ENCODE measurements around the gene PHLDB3. TPM values are rescaled to one million over a fixed set of nuclear protein-coding genes. Genes with fewer than 3 reads are reported as not detected.

PHLDB3 gene
- total RNA-seq, 1 experiment from 2014 or later, result 33.1 TPM

DNA sequence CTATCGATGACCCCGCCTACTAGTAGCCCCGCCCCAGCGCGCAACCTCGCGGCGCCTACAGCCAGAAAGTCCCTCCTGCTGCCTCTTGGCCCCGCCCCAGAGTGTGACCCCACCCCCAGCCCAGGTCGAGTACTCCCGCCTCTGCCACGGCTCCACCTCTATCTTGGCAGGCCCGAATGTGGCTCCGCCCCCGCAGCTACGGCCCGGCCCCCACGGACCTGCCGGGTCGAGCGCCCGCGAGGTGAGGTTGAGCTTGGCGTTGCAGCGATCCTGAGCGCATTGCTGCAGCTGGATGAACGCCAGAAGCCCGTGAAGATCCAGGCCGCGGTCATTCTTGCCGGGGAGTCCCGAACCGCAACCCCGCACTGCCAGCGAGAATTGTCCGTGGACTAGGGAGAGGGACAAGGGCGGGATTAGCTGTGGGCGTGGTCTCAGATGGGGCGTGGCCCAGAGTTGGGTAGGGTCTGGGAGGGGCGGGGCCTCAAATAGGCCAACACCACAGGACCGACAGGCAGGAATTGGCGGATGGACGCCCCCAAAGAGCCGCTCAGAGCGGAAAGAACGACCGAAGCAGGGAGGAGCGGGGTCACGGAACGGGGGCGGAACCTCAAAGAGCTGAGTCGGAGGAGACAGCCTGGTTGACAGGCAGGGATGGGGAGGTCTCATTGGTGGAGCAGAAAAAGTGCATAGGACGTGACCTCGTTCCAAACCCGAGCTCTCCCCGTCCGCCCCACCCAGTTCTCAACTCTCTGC lies 41.0 kb downstream of the PHLDB3 start:
- TF ChIP-seq, protein P1, sequence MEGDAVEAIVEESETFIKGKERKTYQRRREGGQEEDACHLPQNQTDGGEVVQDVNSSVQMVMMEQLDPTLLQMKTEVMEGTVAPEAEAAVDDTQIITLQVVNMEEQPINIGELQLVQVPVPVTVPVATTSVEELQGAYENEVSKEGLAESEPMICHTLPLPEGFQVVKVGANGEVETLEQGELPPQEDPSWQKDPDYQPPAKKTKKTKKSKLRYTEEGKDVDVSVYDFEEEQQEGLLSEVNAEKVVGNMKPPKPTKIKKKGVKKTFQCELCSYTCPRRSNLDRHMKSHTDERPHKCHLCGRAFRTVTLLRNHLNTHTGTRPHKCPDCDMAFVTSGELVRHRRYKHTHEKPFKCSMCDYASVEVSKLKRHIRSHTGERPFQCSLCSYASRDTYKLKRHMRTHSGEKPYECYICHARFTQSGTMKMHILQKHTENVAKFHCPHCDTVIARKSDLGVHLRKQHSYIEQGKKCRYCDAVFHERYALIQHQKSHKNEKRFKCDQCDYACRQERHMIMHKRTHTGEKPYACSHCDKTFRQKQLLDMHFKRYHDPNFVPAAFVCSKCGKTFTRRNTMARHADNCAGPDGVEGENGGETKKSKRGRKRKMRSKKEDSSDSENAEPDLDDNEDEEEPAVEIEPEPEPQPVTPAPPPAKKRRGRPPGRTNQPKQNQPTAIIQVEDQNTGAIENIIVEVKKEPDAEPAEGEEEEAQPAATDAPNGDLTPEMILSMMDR (IDR thresholded peaks at IDR 0.05; ENCODE audit: insufficient read depth in 1 of 2, low read depth in 1 of 2, low read length in 1 of 2, severe bottlenecking in 1 of 2, unreplicated experiment in 1 of 2), result no peak
- ChIA-PET POLR2A (interaction anchor here (0.5 to 1.7 kb wide), 8 partner anchors 10 to 1079 kb away, joined by 3 to 17 read pairs (median 4); partner anchors contain the start of genes IRGQ and PHLDB3), CTCF (interaction anchor here (0.6 to 2.3 kb wide), 17 partner anchors 9 to 1162 kb away, joined by 3 to 32 read pairs (median 5); partner anchors contain the start of genes IRGQ, PHLDB3, PRR19 and ZNF575)
- no peaks in the 10 kb centered on the region for H3K9me3 ChIP-seq
- H3K36me3 Mint-ChIP-seq (ENCODE audit: insufficient read depth, unreplicated experiment), result peaks cover 20% of the 10 kb centered on the region
- peaks cover 7% of the 10 kb centered on the region for H3K4me1 Mint-ChIP-seq (ENCODE audit: low read depth, unreplicated experiment)
- intact Hi-C loops (cut with micrococcal nuclease; ENCODE audit: unreplicated experiment), result loop anchor here (1.0 to 10.0 kb wide), 6 partner anchors 8 to 131 kb away; partner anchors contain the start of genes ETHE1, IRGQ, PHLDB3 and ZNF576
- 0 out of 2 replicates have a peak, but pooled peaks cover 4% of the 10 kb centered on the region for H3K4me1 ChIP-seq
- no peaks in the 10 kb centered on the region for H3K9me3 Mint-ChIP-seq (ENCODE audit: unreplicated experiment)
- peak overlapping the region; percentile 95 for H3K27ac Mint-ChIP-seq (ENCODE audit: unreplicated experiment)
- no peaks in the 10 kb centered on the region for H3K27me3 Mint-ChIP-seq (ENCODE audit: insufficient read depth, unreplicated experiment)
- H3K36me3 ChIP-seq (ENCODE audit: control insufficient read depth, insufficient read depth, low read length), result no peaks in the 10 kb centered on the region; the same call in none of the 2 replicates
- H3K4me3 Mint-ChIP-seq (ENCODE audit: unreplicated experiment), result peak overlapping the region; percentile 100
- H3K27me3 ChIP-seq (replicated peaks; ENCODE audit: control insufficient read depth, insufficient read depth, low read length), result no peaks in the 10 kb centered on the region
- no TSS peak for BruUV-seq (replicated peaks)
- DNase-seq, result peak; percentile 99
- H3K4me3 ChIP-seq (ENCODE audit: low read depth, low read length), result peak overlapping the region; percentile 64

DNA sequence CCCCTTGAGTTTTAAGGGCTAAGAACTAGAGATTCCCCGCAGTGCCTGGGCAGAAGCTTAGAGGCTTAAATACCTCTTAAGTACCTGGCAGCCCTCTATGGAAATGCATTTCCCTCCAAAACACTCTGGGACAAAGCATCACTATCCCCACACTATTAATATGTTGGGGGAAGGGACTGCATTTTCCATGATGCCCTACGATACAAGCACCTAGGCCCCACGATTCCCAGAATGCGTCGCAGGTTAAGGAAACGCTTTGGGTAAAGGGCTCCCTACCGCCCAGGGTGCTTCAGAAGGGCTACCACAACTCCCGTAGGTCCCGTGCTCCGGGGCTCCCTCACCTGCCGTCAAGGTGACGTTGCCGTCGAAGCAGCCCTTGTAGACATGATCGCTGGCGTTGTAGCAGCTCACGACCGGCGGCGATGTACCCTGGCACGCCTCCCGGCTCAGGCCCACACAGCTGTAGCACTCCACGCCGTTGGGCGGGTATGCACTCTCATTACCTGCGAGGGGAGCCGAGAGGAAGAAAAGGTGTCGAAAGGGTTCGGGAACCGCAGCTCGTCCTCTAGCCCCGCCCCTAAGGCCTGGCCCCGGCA lies 41.7 kb downstream of the PHLDB3 start:
- BruUV-seq (replicated peaks), result no TSS peak
- H3K9me3 Mint-ChIP-seq (ENCODE audit: unreplicated experiment), result no peaks in the 10 kb centered on the region
- H3K4me1 Mint-ChIP-seq (ENCODE audit: low read depth, unreplicated experiment), result peaks cover 7% of the 10 kb centered on the region
- Histone ChIP-seq H3K4me3 (ENCODE audit: low read depth, low read length) (peak overlapping the region; percentile 64), H3K4me1 (0 out of 2 replicates have a peak, but pooled peaks cover 4% of the 10 kb centered on the region), H3K36me3 (ENCODE audit: control insufficient read depth, insufficient read depth, low read length) (no peaks in the 10 kb centered on the region; the same call in none of the 2 replicates), H3K27me3 (replicated peaks; ENCODE audit: control insufficient read depth, insufficient read depth, low read length) (no peaks in the 10 kb centered on the region), H3K9me3 (no peaks in the 10 kb centered on the region)
- CTCF ChIA-PET, result interaction anchor here (0.6 to 2.3 kb wide), 16 partner anchors 10 to 1161 kb away, joined by 3 to 32 read pairs (median 6); partner anchors contain the start of genes IRGQ, PHLDB3, PRR19 and ZNF575
- H3K36me3 Mint-ChIP-seq (ENCODE audit: insufficient read depth, unreplicated experiment), result peaks cover 20% of the 10 kb centered on the region
- H3K27me3 Mint-ChIP-seq (ENCODE audit: insufficient read depth, unreplicated experiment), result no peaks in the 10 kb centered on the region
- peak overlapping the region; percentile 95 for H3K27ac Mint-ChIP-seq (ENCODE audit: unreplicated experiment)
- POLR2A ChIA-PET, result interaction anchor here (0.6 to 1.7 kb wide), 5 partner anchors 10 to 1037 kb away, joined by 3 to 17 read pairs (median 4); partner anchors contain the start of gene PHLDB3
- intact Hi-C loops (cut with micrococcal nuclease; ENCODE audit: unreplicated experiment), result loop anchor here (1.0 to 10.0 kb wide), 6 partner anchors 8 to 132 kb away; partner anchors contain the start of genes ETHE1, IRGQ, PHLDB3 and ZNF576
- DNase-seq, result no peak
- TF ChIP-seq, protein P1 (IDR thresholded peaks at IDR 0.05; ENCODE audit: insufficient read depth in 1 of 2, low read depth in 1 of 2, low read length in 1 of 2, severe bottlenecking in 1 of 2, unreplicated experiment in 1 of 2), result no peak
- H3K4me3 Mint-ChIP-seq (ENCODE audit: unreplicated experiment), result peak overlapping the region; percentile 100

DNA sequence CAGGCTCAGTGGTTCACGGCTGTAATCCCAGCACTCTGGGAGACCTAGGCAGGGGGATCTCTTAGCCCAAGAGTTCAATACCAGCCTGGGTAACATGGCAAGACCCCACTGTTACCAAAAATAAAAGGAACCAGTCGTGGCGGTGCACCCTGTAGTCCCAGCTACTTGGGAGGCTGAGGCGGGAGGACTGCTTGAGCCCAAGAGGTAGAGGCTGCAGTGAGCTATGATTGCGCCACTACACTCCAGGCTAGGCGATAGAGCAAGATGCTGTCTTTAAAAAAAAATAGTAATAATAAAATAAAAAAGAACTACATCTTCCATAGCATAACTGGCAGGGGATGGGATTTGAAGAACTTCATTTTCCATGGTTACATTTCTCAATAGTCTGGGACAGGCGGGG lies 42.2 kb downstream of the PHLDB3 start:
- POLR2A ChIA-PET, result no interaction called here
- H3K4me3 Mint-ChIP-seq (ENCODE audit: unreplicated experiment), result peak overlapping the region; percentile 100
- H3K9me3 Mint-ChIP-seq (ENCODE audit: unreplicated experiment), result no peaks in the 10 kb centered on the region
- no peaks in the 10 kb centered on the region for H3K27me3 Mint-ChIP-seq (ENCODE audit: insufficient read depth, unreplicated experiment)
- peaks cover 7% of the 10 kb centered on the region for H3K4me1 Mint-ChIP-seq (ENCODE audit: low read depth, unreplicated experiment)
- TSS peak; percentile 55 for BruUV-seq (replicated peaks)
- peaks cover 20% of the 10 kb centered on the region for H3K36me3 Mint-ChIP-seq (ENCODE audit: insufficient read depth, unreplicated experiment)
- DNase-seq, result no peak
- Histone ChIP-seq H3K4me1 (0 out of 2 replicates have a peak, but pooled peaks cover 4% of the 10 kb centered on the region), H3K36me3 (ENCODE audit: control insufficient read depth, insufficient read depth, low read length) (no peaks in the 10 kb centered on the region; the same call in none of the 2 replicates), H3K9me3 (no peaks in the 10 kb centered on the region), H3K27me3 (replicated peaks; ENCODE audit: control insufficient read depth, insufficient read depth, low read length) (no peaks in the 10 kb centered on the region), H3K4me3 (ENCODE audit: low read depth, low read length) (peak overlapping the region; percentile 64; the same call in 1 of the 2 replicates)
- H3K27ac Mint-ChIP-seq (ENCODE audit: unreplicated experiment), result peak overlapping the region; percentile 48
- CTCF ChIA-PET, result interaction anchor here (1.3 to 2.3 kb wide), 5 partner anchors 13 to 57 kb away, joined by 6 to 32 read pairs (median 11); partner anchors contain the start of gene PHLDB3
- intact Hi-C loops (cut with micrococcal nuclease; ENCODE audit: unreplicated experiment), result loop anchor here (5.0 to 10.0 kb wide), 2 partner anchors 65 to 132 kb away; partner anchors contain the start of genes ETHE1, IRGQ and ZNF576
- TF ChIP-seq, protein P1 (IDR thresholded peaks at IDR 0.05; ENCODE audit: insufficient read depth in 1 of 2, low read depth in 1 of 2, low read length in 1 of 2, severe bottlenecking in 1 of 2, unreplicated experiment in 1 of 2), result no peak

Data from Caco-2 (cell line).